Endodermal cell (in vitro differentiated cells): Measurements from ENCODE around the gene PYGB. TPM values are rescaled to one million over a fixed set of nuclear protein-coding genes. Genes with fewer than 3 reads are reported as not detected.

Source experiments
- DNase-seq: peaks from one replicate; pipeline ENCODE4 v3.0.0-alpha.2; 2017
- H3K27ac ChIP-seq: 2 replicates; pipeline ENCODE4 v1.5.1; 2013; ENCODE audit warnings: mild to moderate bottlenecking, low read depth, low read length, moderate library complexity
- H3K27me3 ChIP-seq: 2 replicates; pipeline ENCODE4 v1.6.1; 2013; ENCODE audit warnings: mild to moderate bottlenecking, low read length, moderate library complexity; ENCODE audit not compliant: insufficient read depth, control insufficient read depth, poor library complexity, severe bottlenecking
- H3K36me3 ChIP-seq: 2 replicates; pipeline ENCODE4 v1.7.0; 2013; ENCODE audit warnings: mild to moderate bottlenecking, low read length, moderate library complexity; ENCODE audit not compliant: control insufficient read depth, insufficient read depth
- H3K4me1 ChIP-seq: one replicate; pipeline ENCODE4 v1.7.0; 2013; ENCODE audit warnings: low read length; ENCODE audit not compliant: control insufficient read depth, insufficient read depth
- H3K4me3 ChIP-seq: 2 replicates; pipeline ENCODE4 v1.5.1; 2013; ENCODE audit warnings: mild to moderate bottlenecking, low read length, moderate library complexity
- H3K9ac ChIP-seq: 2 replicates; pipeline ENCODE4 v1.6.1; 2013; ENCODE audit warnings: mild to moderate bottlenecking, low read length, moderate library complexity; ENCODE audit not compliant: poor library complexity, severe bottlenecking; ENCODE audit errors: extremely low read depth
- H3K9me3 ChIP-seq: 2 replicates; pipeline ENCODE4 v1.6.1; 2013; ENCODE audit warnings: mild to moderate bottlenecking, low read length, moderate library complexity; ENCODE audit not compliant: control insufficient read depth
- H3K27ac Mint-ChIP-seq: 2 replicates; pipeline ENCODE4 v1.8.0; 2020; ENCODE audit warnings: mixed read lengths
- H3K27me3 Mint-ChIP-seq: 2 replicates; pipeline ENCODE4 v1.8.0; 2021; ENCODE audit warnings: mild to moderate bottlenecking, mixed read lengths; ENCODE audit not compliant: insufficient read depth
- H3K36me3 Mint-ChIP-seq: 2 replicates; pipeline ENCODE4 v1.8.0; 2020; ENCODE audit warnings: low read depth, mixed read lengths
- H3K4me1 Mint-ChIP-seq: 2 replicates; pipeline ENCODE4 v1.8.0; 2020; ENCODE audit warnings: mixed read lengths
- H3K4me3 Mint-ChIP-seq: 2 replicates; pipeline ENCODE4 v1.8.0; 2020; ENCODE audit warnings: mild to moderate bottlenecking, moderate library complexity, mixed read lengths
- H3K9me3 Mint-ChIP-seq: 2 replicates; pipeline ENCODE4 v1.8.0; 2020; ENCODE audit warnings: mild to moderate bottlenecking, mixed read lengths
- CTCF ChIP-seq: fragments of 200-600 bp; sonication (generic); conservative IDR thresholded peaks from 2 replicates; pipeline ENCODE4 v1.5.0; 2021; ENCODE audit warnings: antibody characterized with exemption, mild to moderate bottlenecking
- WGBS, 2 experiments: methylation state at CpG; one replicate each; pipeline versions ENCODE4 v1.1.5 to v1.1.7; 2013; ENCODE audit warnings: missing lambda C conversion rate in 2 of 2, mixed read lengths in 1 of 2; ENCODE audit not compliant: insufficient coverage in 1 of 2, insufficient read length in 1 of 2; 5-methylcytosine and 5-hydroxymethylcytosine counted together
- total RNA-seq, 2 donors: library from RNA; stranded (reverse); fragmentation: NEBNext Ultra II Directional in 1 of 2; extraction: Animal tissue kit (Norgen Biotek cat#: 25700) in 1 of 2; gene quantifications; 2 replicates in 1 of 2; 3 replicates in 1 of 2; pipeline ENCODE4 v1.2.1, GENCODE V29; 2021

The PYGB gene
- total RNA-seq, 2 donors from 2014 or later = 59.3 to 66.8 TPM

GRCh38 chr20:25206548-25206947, 41.3 kb upstream of the PYGB start:
- H3K36me3 Mint-ChIP-seq = peaks cover 12% of the 10 kb centered on the region
- H3K36me3 ChIP-seq = peaks cover 23% of the 10 kb centered on the region
- no peaks in the 10 kb centered on the region for H3K4me1 Mint-ChIP-seq
- no peaks in the 10 kb centered on the region for H3K27me3 Mint-ChIP-seq
- DNase-seq = no peak
- H3K27ac Mint-ChIP-seq = no peak overlapping the region
- H3K4me3 ChIP-seq = no peak overlapping the region
- no peaks in the 10 kb centered on the region for H3K4me1 ChIP-seq
- H3K9ac ChIP-seq = no peak overlapping the region
- WGBS, 2 experiments = 94 to 99% methylated on average over 6 to 8 of the region's 8 CpGs
- TF ChIP-seq CTCF = no peak
- H3K27me3 ChIP-seq = no peaks in the 10 kb centered on the region
- no peaks in the 10 kb centered on the region for H3K9me3 Mint-ChIP-seq
- no peak overlapping the region for H3K4me3 Mint-ChIP-seq
- H3K9me3 ChIP-seq = no peaks in the 10 kb centered on the region
- no peak overlapping the region for H3K27ac ChIP-seq

- H3K27ac Mint-ChIP-seq = no peak overlapping the region
- no peak for DNase-seq
- H3K9me3 ChIP-seq = no peaks in the 10 kb centered on the region
- H3K36me3 ChIP-seq = peaks cover 31% of the 10 kb centered on the region
- H3K36me3 Mint-ChIP-seq = peaks cover 20% of the 10 kb centered on the region
- H3K27ac ChIP-seq = no peak overlapping the region
- H3K4me3 ChIP-seq = no peak overlapping the region
- no peaks in the 10 kb centered on the region for H3K27me3 Mint-ChIP-seq
- 95 to 96% methylated on average over 8 to 22 of the region's 22 CpGs for WGBS, 2 experiments
- no peak overlapping the region for H3K9ac ChIP-seq
- no peaks in the 10 kb centered on the region for H3K27me3 ChIP-seq
- H3K4me1 Mint-ChIP-seq = no peaks in the 10 kb centered on the region
- TF ChIP-seq CTCF = no peak
- H3K4me3 Mint-ChIP-seq = no peak overlapping the region
- no peaks in the 10 kb centered on the region for H3K4me1 ChIP-seq
- no peaks in the 10 kb centered on the region for H3K9me3 Mint-ChIP-seq
Measured at GRCh38 chr20:25207149-25207959, 40.5 kb upstream of the PYGB start.

- Mint-ChIP-seq H3K27ac (no peak overlapping the region), H3K4me3 (no peak overlapping the region), H3K27me3 (no peaks in the 10 kb centered on the region), H3K36me3 (peaks cover 22% of the 10 kb centered on the region), H3K4me1 (no peaks in the 10 kb centered on the region), H3K9me3 (no peaks in the 10 kb centered on the region)
- Histone ChIP-seq H3K36me3 (peaks cover 34% of the 10 kb centered on the region), H3K4me1 (no peaks in the 10 kb centered on the region), H3K9me3 (no peaks in the 10 kb centered on the region), H3K27ac (no peak overlapping the region), H3K4me3 (no peak overlapping the region), H3K9ac (no peak overlapping the region), H3K27me3 (no peaks in the 10 kb centered on the region)
- TF ChIP-seq CTCF = no peak
- WGBS, 2 experiments = 93 to 94% methylated on average over 8 of the region's 9 CpGs
- no peak for DNase-seq
Measured at GRCh38 chr20:25207960-25208534, 39.8 kb upstream of the PYGB start.
